NCI-H187 (cell line): Measurements from ENCODE around the gene KRT81.
"Not testable (repeated sequence)": the region's sequence is repeated elsewhere in the genome, so short reads cannot be mapped to it uniquely, and the experiment has no call there.

Experiments used
- DNase-seq, 2 experiments: peaks; one replicate each; lab custom pipeline; 2025; lab: John Stamatoyannopoulos, UW

Gene KRT81

DNA sequence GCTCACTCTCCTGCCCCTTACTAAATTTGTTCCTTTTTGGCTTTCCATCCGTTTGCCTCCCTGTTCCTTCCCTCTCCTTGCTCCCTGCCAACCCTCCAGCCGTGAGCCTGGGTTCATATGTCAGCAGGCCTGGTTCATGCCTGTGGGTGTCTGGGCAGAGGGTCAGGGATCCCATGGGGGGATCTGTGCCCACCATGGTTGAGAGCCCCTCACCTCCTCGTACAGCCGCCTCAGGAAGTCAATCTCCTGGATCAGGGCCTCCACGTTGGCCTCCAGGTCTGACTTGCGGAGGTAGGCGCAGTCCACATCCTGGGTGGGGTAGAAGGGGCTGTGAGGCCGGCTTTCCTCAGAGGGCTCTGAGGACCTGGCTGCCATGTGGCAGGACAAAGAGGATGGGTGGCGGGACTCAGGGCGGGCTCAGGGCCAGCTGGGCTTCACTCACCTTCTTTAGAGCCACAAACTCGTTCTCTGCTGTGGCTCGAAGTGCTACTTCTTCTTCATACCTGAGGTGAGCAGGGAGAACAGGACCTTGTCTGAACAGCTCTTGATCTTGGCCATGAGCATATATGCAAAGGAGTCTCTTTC is 26.2 kb upstream of the KRT81 start:
- no peak for DNase-seq

DNA sequence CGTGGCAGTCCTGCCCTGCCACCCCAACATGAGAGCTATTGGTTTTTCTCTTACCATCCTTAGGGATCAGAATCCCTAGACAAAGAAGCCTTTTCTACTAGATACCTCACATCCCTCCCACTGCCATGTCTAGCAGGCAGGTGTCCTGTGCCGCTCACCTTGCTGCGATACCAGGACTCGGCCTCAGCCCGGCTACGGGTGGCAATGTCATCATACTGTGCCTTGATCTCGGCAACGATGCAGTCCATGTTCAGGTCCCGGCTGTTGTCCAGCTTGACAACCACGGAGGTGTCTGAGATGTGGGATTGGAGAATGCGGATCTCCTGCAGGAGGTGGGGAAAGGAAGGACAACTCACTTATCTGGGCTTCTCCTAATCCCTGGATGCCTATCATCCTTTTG is 25.4 kb upstream of the KRT81 start:
- no peak for DNase-seq

DNA sequence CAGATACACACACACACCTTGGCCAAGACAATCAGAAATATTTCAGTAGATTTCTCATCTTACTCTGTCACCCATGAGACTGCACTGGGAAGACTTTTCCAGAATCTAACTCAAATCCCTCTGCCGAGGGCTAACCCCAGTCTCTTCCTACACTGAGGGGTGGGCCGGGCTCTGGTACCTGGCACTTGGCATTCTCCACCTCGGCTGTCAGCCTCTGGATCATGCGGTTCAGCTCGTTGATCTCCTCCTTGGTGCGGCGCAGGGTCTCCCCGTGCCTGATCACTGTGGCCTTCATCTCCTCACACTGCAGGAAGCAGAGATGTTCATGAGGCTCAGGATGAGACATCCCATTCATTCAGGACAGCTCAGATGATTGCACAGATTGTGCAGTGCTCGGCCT is 25.0 kb upstream of the KRT81 start:
- no peak for DNase-seq

DNA sequence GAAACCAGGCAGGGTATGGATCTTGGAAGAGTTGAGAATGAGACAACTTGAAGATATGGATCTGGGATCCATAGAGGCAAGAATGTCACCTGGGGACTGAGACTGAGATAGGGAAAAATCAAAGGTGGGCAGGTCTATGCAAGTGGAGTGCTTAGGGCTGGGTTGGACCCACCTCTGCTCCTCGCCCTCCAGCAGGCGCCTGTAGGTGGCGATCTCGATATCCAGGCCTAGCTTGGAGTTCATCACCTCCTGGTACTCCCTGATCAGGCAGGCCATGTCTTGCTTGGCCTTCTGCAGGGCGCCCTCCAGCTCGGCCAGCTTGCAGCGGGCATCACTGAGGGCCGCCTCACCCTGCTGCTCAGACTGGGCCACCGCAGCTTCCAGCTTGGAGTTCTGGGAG is 24.4 kb upstream of the KRT81 start:
- DNase-seq: not testable (repeated sequence)

DNA sequence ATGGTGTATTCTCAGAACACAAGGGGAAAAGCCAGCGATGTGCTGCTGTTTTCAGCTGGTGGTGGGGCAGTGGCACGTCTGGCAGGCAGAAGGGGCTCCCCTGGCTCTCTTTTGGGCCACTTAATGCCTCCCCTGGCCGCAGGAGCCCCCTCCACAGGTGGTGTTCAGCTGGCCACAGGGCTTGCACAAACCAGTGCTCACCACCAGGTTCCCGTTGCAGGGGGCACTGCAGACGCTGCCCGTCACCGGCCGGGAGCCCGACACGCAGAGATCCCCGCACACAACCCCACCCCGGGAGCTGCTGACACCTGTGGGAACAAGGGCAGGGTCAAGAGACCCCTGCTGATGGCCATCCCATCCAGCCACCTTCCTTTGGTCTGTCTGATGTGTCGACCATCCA is 23.2 kb upstream of the KRT81 start:
- no peak for DNase-seq

DNA sequence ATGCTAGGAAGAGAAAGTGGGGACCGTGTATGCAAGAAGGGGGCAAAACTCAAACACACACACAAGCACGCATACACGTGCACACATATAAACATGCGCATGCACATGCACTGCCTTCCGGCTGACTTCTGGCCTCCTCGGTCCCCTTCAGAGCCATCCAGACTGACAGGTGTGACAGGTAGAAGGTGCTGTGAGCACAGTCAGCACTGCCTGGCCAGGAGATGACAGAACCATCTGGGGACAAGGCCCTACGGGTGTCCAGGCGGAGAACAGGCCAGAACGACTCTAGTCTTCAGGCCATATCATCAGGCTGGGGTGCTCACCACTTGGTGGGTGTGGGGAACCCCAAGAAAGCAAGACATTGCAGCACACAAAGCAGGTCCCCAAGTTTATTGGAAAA is 22.6 kb upstream of the KRT81 start:
- DNase-seq: no peak

DNA sequence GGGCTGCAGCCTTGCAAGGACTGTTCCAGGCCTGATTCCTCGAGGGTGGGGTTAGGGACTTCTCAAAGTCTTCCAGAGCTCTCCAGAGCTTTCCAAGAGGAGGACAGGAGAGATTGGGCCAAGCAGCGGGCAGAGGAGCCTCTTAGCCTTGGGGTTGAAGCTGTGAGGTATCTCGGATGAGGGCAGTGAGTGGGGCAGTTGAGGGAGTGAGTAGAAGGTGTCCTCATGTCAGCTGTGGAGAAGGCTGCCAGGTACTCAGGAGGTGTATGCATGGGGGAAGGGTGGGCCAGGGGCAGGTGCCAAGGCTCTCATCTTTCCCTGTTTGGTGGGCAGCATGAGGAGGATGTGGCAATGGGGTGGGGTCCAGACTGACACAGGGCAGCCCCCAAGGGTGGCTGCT is 22.1 kb upstream of the KRT81 start:
- DNase-seq: no peak

DNA sequence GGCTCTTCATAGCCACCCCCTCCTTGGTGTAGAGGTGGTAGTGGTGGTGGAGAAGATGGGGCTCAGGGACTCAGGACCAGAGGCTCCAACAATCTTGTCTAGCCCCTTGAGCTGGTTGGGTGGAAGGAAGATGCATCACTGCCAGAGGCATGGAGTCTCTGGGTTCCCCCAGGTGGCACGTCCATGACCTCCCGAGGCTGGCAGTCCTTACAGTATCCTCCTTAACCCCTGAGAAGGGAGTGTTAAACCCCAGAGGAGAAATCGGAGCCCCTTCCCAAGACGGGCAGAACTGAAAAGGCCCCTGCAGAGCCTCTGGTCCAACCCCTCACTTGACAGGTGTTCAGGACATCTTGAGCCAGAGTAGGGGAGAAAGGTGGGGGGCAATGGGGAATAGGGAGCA is 20.8 kb upstream of the KRT81 start:
- DNase-seq: no peak

DNA sequence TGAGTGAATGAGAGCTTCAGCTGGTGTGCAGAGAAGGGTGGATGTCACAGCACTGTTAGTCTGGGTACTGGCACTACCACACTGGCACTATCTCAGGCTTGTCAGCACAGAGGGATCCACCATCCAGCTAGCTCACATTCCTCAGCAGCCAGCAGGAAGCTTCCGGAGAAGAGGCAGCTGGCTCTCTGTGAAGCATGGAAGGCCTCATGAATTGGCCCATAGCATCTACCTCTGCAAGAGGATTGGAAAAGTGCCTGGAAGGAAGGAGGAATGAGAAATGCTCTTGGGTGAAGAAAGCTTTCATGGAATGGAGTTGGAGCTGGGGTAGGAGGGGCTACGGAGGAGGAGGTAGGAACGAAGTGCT is 19.9 kb upstream of the KRT81 start:
- no peak for DNase-seq

DNA sequence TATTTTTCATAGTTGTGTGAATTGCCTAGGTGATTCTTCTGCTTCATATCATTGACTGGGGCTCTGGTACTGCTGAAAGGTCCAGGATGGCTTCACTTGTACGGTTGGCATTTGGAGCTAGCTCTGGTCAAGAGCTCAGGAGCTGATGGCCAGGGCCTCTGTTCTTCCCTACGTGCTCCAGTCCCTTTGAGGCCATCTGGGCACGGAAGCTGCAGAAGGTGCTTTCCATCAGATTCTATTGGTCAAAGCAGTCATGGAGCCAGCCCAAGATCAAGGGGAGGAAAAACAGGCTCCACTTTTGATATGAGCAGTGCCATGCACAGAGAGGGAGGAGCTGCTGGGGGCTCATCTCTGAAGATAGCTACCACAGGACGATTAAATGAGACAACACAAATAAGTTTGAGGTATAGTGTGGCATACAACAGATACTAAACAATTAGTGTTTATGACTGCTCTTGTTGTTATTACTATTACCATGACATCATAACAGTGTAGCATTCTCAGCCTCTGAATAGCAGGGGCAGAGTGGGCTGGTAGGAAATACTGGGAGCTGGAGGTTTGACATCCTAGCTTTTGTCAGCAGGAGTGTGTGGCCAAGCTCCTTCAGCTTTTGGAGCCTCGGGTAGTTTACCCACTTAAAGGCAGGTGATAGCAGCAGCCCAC is 19.4 kb upstream of the KRT81 start:
- no peak for DNase-seq

DNA sequence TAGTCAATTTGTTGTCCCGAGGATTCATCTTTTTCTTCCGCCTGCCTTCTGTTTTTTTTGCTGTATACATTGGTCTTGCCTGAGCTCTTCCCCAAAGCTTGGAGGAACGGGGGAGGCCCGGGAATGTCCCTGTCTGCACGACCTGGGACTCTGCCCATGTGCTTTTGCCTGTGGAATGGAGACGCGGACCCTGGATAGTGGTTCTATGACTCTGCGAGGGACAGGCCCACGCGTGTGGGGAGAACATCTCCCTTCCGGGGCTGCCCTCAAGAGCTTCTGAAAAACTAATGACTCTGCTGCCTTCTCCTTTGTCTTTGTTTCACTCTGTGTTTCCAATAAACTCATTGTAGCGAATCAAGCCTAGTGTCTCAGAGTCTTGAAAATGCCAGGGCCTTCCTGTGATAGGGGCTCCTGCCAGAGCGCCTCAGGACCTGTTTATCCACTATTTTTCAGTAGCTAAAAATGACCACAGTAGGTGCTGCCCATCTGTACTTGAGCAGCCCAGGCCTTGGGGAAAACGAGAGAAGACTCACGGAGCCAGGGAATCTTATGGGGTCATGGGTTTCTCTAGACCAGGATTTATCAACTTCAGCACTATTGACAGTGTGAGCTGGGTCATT is 17.6 kb upstream of the KRT81 start:
- DNase-seq: no peak

DNA sequence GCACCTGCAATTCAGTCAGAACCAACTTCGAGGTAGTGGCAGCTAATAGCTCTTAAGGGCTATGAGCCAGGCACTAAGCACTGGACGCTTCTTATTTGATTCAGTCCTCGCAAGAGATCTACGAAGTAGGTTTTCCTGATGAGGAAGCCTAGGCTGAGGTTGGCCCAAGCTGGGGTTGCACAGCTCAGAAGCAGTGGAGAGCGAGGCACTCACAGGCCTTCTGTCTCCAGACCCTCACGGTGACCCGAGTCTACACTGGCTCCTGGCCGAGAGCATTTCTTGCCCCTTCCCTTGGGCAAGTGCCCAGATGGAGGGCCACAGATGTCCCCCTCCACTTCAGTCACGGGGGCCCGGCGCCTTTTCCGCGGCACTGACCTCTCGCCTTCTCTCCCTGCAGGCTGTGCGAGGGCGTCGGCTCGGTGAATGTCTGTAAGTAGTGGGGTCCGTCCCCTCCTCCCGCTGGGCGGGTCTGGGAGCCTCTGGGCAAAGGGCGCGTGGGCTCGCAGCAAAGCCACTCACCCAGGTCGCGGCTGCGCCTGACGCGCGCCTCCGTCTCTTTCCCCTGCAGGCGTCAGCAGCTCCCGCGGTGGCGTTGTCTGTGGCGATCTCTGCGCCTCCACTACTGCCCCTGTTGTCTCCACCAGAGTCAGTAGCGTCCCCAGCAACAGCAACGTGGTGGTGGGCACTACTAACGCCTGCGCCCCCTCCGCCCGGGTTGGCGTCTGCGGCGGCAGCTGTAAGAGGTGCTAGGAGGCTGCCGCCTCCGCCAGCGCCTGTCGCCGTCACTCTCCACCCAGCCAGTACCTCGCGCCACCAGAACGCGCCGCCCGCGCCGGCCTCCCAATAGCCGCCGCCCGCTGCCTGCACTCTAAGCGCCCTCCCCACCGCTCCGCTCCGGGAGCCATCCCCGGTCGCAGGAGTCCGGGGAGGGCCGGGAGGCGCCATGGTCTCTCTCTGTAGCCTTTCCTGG is 16.8 kb upstream of the KRT81 start:
- DNase-seq: peak; percentile 9 to 18

DNA sequence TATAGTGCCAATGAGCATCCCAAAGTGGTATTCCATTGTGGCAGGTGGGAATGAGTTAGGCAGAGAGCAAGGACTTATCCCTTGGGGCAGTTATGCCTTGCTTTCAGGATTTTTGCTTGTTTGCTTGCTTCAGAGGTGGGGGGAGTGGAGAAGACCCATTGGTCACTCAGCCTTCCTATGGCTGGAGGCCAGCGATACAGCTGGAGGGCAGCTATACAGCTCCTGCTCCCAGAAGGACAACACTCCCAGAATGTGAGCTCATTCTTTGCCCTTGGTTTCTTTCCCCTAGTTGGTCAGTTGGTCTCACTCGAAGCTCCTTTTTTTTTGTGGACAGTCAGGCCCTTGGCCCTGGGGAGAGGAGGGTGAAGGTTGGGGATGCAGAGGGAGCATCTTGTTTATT is 15.4 kb upstream of the KRT81 start:
- no peak for DNase-seq

DNA sequence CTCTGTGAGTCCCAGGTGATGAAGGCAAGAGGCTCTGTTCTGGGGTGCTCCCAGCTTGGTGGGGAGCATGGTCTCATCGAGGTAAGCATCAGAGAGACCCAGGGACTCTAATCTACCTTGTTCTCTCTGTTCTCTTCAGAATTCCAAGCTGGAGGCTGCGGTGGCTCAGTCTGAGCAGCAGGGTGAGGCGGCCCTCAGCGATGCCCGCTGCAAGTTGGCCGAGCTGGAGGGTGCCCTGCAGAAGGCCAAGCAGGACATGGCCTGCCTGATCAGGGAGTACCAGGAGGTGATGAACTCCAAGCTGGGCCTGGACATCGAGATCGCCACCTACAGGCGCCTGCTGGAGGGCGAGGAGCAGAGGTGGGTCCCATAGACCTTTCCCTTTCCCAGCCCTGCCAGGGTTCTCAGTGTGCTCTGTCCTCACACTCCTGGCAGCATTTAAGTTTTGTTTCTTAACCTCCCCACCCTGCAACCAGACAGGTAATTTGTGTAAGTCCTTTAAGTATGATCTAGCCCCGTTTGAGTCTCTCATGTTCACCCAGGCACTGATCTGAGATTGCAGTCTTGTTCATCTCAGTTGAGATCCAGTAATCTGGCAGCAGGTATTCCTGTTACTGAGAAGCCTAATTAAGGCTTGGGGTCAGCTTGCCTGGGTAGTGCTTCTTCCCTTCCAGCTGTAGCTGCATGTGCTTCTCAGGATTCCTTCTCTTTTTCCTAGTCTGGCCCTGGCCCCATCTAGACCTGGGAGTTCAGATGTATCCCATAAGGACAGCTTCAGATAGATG is 14.8 kb upstream of the KRT81 start:
- no peak for DNase-seq

DNA sequence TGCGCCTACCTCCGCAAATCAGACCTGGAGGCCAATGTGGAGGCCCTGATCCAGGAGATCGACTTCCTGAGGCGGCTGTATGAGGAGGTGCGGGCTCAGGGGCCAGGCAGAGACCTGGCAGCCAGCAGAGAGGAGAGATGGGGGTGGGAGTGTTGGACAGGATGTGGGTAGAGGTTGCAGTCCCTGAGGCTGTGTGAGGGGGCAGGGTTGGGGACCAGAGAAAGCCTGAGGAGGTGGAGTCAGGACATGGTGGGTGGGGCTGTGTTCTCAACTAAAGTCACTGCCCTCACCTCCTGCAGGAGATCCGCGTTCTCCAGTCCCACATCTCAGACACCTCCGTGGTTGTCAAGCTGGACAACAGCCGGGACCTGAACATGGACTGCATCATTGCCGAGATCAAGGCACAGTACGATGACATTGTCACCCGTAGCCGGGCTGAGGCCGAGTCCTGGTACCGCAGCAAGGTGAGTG is 13.6 kb upstream of the KRT81 start:
- DNase-seq: not testable (repeated sequence)

DNA sequence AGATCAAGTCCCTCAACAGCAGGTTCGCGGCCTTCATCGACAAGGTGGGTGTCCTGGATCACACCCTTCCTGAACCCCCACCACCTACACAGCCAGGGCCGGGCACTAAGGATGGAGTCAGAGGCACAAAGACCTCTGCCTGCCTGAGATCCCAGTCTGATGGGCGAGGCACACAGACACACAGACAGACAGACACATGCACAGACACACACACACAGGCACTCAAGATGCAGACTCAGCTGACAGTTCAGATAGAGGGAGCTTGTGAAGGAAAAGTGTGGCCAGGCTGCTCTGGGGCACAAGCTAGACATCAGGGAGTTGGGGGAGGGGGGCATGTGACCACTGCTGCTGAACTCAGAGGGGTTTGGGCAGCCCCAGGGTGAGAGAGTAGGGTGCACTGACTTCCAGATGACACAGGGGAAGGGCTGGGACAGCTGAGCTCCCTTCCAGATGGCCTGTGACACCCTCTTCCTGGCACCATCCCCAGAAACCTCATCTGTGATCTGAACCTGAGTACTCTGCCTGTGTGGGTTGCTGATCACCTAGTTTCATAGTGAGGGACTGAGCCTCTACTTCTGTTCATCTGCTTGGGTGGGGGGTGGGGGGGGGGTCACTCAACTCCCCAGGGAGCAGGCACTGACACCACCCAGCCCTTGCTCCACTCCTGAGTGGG is 11.0 kb upstream of the KRT81 start:
- DNase-seq: not testable (repeated sequence)

DNA sequence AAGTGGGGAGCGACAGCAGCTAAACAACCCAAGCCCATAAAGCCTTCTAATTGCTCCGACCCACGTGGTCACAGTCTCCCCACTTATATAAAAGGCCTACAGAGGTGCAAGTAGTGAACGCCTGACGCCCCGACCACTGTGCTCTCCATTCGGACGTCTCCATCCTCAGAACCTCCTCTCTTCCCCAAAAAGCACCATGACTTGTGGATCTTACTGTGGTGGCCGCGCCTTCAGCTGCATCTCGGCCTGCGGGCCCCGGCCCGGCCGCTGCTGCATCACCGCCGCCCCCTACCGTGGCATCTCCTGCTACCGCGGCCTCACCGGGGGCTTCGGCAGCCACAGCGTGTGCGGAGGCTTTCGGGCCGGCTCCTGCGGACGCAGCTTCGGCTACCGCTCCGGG is 10.4 kb upstream of the KRT81 start:
- DNase-seq: not testable (repeated sequence)

DNA sequence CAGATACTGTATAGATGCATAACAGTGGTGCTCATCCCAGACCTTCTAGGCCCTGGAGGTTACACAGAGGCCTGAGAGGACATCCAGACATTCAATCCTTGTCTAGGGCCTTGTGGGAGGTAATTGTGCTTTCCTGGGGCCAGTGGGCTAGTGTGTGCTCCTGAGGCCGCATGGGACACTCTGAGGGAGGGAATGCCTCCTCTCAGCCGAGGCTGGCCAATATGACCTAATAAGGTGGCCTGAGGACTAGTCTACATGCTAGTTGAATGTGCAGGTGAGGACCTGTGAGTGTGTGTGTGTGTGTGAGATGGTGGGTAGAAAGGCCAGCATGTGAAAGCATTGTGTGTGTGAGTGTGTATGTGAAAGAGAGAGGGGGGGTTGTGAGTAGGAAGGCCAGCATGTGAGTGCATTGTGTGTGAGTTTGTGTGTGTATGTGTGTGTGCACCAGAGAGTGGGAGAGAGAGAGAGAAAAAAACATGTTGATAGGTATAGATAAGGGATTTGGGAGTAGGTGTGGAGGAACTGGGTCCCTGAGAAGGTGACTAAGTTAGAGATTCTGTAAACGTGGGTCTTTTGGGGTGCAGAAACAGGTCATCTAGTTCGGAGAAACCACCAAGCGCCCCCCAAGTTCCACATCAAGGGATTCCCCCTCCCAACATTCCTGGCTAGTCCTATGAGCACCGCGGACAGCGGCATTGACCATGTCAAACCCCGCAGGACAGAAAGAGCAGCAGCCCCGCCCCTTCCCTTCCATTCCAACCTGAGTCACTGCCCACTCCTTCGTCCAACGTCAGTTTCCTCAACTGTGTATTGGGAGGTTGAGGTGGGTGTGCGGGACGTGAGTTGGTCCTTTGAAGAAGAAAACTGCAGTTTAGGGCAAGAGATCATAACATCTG is 9.7 kb upstream of the KRT81 start:
- DNase-seq: no peak

DNA sequence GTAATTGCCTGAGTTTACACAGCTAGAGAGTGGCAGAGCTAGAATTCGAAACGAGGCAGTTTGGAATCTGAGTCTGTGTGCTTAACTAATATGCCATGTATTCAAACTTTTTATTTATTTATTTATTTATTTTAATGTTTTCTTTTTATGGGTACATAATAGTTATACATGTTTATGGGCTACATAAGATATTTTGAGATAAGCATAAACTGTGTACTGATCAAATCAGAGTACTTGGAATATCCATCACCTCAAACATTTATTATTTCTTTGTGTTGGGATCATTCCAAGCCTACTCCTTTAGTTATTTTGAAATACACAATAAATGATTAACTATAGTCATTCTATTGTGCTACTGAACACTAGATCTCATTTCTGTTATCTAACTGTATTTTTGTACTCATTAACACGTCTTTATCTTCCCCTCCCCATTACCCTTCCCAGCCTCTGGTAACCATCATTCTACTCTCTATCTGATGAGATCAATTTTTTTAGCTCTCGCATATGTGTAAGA is 7.4 kb upstream of the KRT81 start:
- DNase-seq: no peak
